GM10266 (cell line): ENCODE results near the gene SEMA7A.

Experiments used
- DNase-seq: peaks from one replicate; pipeline ENCODE4 v3.0.0; 2012; ENCODE audit errors: extremely low spot score
- CTCF ChIP-seq: IDR thresholded peaks from 2 replicates; pipeline ENCODE4 v1.5.1; 2012; ENCODE audit warnings: mild to moderate bottlenecking, low read depth; ENCODE audit not compliant: control insufficient read depth, insufficient read depth; ENCODE audit errors: missing control alignments

Gene SEMA7A

GRCh38 chr15:74385733-74386132 lies 48.0 kb downstream of the SEMA7A start:
- DNase-seq: no peak
- no peak for TF ChIP-seq CTCF

GRCh38 chr15:74384881-74385643 lies 48.7 kb downstream of the SEMA7A start:
- peak; percentile 83 for DNase-seq
- no peak for TF ChIP-seq CTCF

GRCh38 chr15:74384566-74384880 lies 49.2 kb downstream of the SEMA7A start:
- TF ChIP-seq CTCF: no peak
- DNase-seq: no peak

- TF ChIP-seq CTCF: peak; percentile 50
- DNase-seq: peak; percentile 86
Observed at GRCh38 chr15:74383695-74384565, 49.8 kb downstream of the SEMA7A start.

GRCh38 chr15:74383286-74383685 lies 50.5 kb downstream of the SEMA7A start:
- no peak for DNase-seq
- no peak for TF ChIP-seq CTCF

- TF ChIP-seq CTCF: peak; percentile 95
- peak; percentile 74 for DNase-seq
Observed at GRCh38 chr15:74382004-74382816, 51.5 kb downstream of the SEMA7A start.
